HL-60/S4 treated with phorbol 12-myristate 13-acetate at 8.2 ng/mL for 4 days and 3 days (cell line): Measurements from ENCODE around the gene ZNF280D.
"Not testable (repeated sequence)": the region's sequence is repeated elsewhere in the genome, so short reads cannot be mapped to it uniquely, and the experiment has no call there.

ENCODE experiments used
- in situ Hi-C: fragments of 300-500 bp; cut with MboI; formaldehyde crosslinking; loops from 2 replicates; pipeline ENCODE4 v1.15.0; 2022; ENCODE audit warnings: low sequenced_read_pairs

ZNF280D gene

GRCh38 chr15:56733136-56734012 lies at the start of gene ZNF280D:
Gene ZNF280D, minus strand, starts transcription at chr15:56733509. Its CDS starts 26,400 bp downstream, at chr15:56707109.
- in situ Hi-C loops, result no loop called here

GRCh38 chr15:56782306-56782705 lies 49.0 kb upstream of the ZNF280D start:
- in situ Hi-C loops, result no loop called here

GRCh38 chr15:56781666-56782065 lies 48.4 kb upstream of the ZNF280D start:
- in situ Hi-C loops, result no loop called here

- in situ Hi-C loops, result not testable (repeated sequence)
Observed at GRCh38 chr15:56780102-56780725, 46.9 kb upstream of the ZNF280D start.

- in situ Hi-C loops, result not testable (repeated sequence)
Observed at GRCh38 chr15:56779449-56779848, 46.1 kb upstream of the ZNF280D start.

- in situ Hi-C loops, result no loop called here
Observed at GRCh38 chr15:56778761-56779160, 45.5 kb upstream of the ZNF280D start.

GRCh38 chr15:56776839-56777238 lies 43.5 kb upstream of the ZNF280D start:
- in situ Hi-C loops, result no loop called here

- in situ Hi-C loops, result no loop called here
Observed at GRCh38 chr15:56775641-56776040, 42.3 kb upstream of the ZNF280D start.

GRCh38 chr15:56774356-56774755 lies 41.0 kb upstream of the ZNF280D start:
- in situ Hi-C loops, result no loop called here

- in situ Hi-C loops, result no loop called here
Observed at GRCh38 chr15:56772868-56773639, 39.7 kb upstream of the ZNF280D start.

GRCh38 chr15:56770173-56770572 lies 36.9 kb upstream of the ZNF280D start:
- in situ Hi-C loops, result no loop called here

- in situ Hi-C loops, result no loop called here
Observed at GRCh38 chr15:56767315-56767714, 34.0 kb upstream of the ZNF280D start.

GRCh38 chr15:56765251-56765650 lies 31.9 kb upstream of the ZNF280D start:
- in situ Hi-C loops, result no loop called here

GRCh38 chr15:56763141-56763895 lies 30.0 kb upstream of the ZNF280D start:
- in situ Hi-C loops, result no loop called here

- in situ Hi-C loops, result no loop called here
Observed at GRCh38 chr15:56760186-56760585, 26.9 kb upstream of the ZNF280D start.

- in situ Hi-C loops, result no loop called here
Observed at GRCh38 chr15:56759450-56759845, 26.1 kb upstream of the ZNF280D start.

- in situ Hi-C loops, result no loop called here
Observed at GRCh38 chr15:56758770-56759449, 25.6 kb upstream of the ZNF280D start.

- in situ Hi-C loops, result no loop called here
Observed at GRCh38 chr15:56757875-56758274, 24.6 kb upstream of the ZNF280D start.

- in situ Hi-C loops, result no loop called here
Observed at GRCh38 chr15:56754772-56755370, 21.6 kb upstream of the ZNF280D start.

- in situ Hi-C loops, result no loop called here
Observed at GRCh38 chr15:56752986-56753385, 19.7 kb upstream of the ZNF280D start.
